ENCODE data around the gene COMMD6. TPM values are rescaled to one million over a fixed set of nuclear protein-coding genes. Genes with fewer than 3 reads are reported as not detected.
"Not testable (repeated sequence)": the region's sequence is repeated elsewhere in the genome, so short reads cannot be mapped to it uniquely, and the experiment has no call there.

Gene COMMD6
- total and polyA plus RNA-seq, 11 donors, result 19.8 to 155 (median 126) TPM

GRCh38 chr13:75547917-75548316, 10.3 kb upstream of the COMMD6 start:
- intact Hi-C loops (cut with DNase I), result loop anchor here in 8 of 10 donors (5.0 to 10.0 kb wide), 5 partner anchors 63 to 181 kb away; partner anchors contain the start of gene TBC1D4 (in 3 of the 8)
- ATAC-seq (no peak), DNase-seq (no peak)
- Histone ChIP-seq H3K27me3 (no peaks in the 10 kb centered on the region), H3K36me3 (no peaks in the 10 kb centered on the region), H3K4me1 (peaks cover 0 to 16% (median 10%) of the 10 kb centered on the region in 12 donors), H3K9me3 (no peaks in the 10 kb centered on the region), H3K4me3 (no peak overlapping the region), H3K27ac (no peak overlapping the region)
- TF ChIP-seq, protein P1, sequence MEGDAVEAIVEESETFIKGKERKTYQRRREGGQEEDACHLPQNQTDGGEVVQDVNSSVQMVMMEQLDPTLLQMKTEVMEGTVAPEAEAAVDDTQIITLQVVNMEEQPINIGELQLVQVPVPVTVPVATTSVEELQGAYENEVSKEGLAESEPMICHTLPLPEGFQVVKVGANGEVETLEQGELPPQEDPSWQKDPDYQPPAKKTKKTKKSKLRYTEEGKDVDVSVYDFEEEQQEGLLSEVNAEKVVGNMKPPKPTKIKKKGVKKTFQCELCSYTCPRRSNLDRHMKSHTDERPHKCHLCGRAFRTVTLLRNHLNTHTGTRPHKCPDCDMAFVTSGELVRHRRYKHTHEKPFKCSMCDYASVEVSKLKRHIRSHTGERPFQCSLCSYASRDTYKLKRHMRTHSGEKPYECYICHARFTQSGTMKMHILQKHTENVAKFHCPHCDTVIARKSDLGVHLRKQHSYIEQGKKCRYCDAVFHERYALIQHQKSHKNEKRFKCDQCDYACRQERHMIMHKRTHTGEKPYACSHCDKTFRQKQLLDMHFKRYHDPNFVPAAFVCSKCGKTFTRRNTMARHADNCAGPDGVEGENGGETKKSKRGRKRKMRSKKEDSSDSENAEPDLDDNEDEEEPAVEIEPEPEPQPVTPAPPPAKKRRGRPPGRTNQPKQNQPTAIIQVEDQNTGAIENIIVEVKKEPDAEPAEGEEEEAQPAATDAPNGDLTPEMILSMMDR (IDR thresholded peaks at IDR 0.05), result no peak
- no peak for TF ChIP-seq POLR2A (IDR thresholded peaks at IDR 0.05)
- 77 to 81% (median 80%) methylated on average over 3 of the region's 3 CpGs for WGBS, 4 donors

- not testable (repeated sequence) for DNase-seq
- WGBS, 4 donors, result 83 to 86% (median 85%) methylated on average over 14 of the region's 14 CpGs
- intact Hi-C loops (cut with DNase I), result loop anchor here in 8 of 10 donors (5.0 to 10.0 kb wide), 5 partner anchors 61 to 178 kb away; partner anchors contain the start of gene TBC1D4 (in 3 of the 8)
These were observed 7.7 kb upstream of the COMMD6 start for GRCh38 chr13:75545386-75545785.

GRCh38 chr13:75544681-75545330, 7.2 kb upstream of the COMMD6 start:
- no peaks in the 10 kb centered on the region for H3K9me3 ChIP-seq
- WGBS, 4 donors, result 80 to 87% (median 83%) methylated on average over 10 of the region's 10 CpGs
- no peak for TF ChIP-seq POLR2A (IDR thresholded peaks at IDR 0.05)
- TF ChIP-seq, protein P1 (IDR thresholded peaks at IDR 0.05), result no peak
- DNase-seq (no peak), ATAC-seq (no peak)
- peaks cover 0 to 5% (median 0%) of the 10 kb centered on the region in 12 donors for H3K4me1 ChIP-seq
- intact Hi-C loops (cut with DNase I), result loop anchor here in 8 of 10 donors (5.0 to 10.0 kb wide), 5 partner anchors 60 to 178 kb away; partner anchors contain the start of gene TBC1D4 (in 3 of the 8)
- no peak overlapping the region for H3K4me3 ChIP-seq
- no peaks in the 10 kb centered on the region for H3K36me3 ChIP-seq
- no peak overlapping the region for H3K27ac ChIP-seq
- no peaks in the 10 kb centered on the region for H3K27me3 ChIP-seq

More at GRCh38 chr13:75545386-75545785, 7.7 kb upstream of the COMMD6 start:
- not testable (repeated sequence) for H3K36me3 ChIP-seq, H3K27ac ChIP-seq, ATAC-seq, H3K4me1 ChIP-seq, H3K9me3 ChIP-seq, H3K4me3 ChIP-seq, H3K27me3 ChIP-seq

- 94 to 100% (median 96%) methylated on average over 1 of the region's 1 CpG for WGBS, 4 donors
- Histone ChIP-seq H3K36me3 (no peaks in the 10 kb centered on the region), H3K9me3 (no peaks in the 10 kb centered on the region), H3K27me3 (no peaks in the 10 kb centered on the region), H3K4me1 (peaks cover 0 to 11% (median 2%) of the 10 kb centered on the region in 12 donors), H3K4me3 (no peak overlapping the region), H3K27ac (no peak overlapping the region)
- DNase-seq (no peak), ATAC-seq (no peak)
- intact Hi-C loops (cut with DNase I), result loop anchor here in 2 of 10 donors (10.0 kb wide), 2 partner anchors 57 to 167 kb away; partner anchors contain the start of gene TBC1D4 (in 1 of the 2)
- TF ChIP-seq, protein P1 (IDR thresholded peaks at IDR 0.05), result no peak
- no peak for TF ChIP-seq POLR2A (IDR thresholded peaks at IDR 0.05)
These were observed 4.3 kb upstream of the COMMD6 start for GRCh38 chr13:75541961-75542360.

All from heart left ventricle (tissue), 16 donors.